Measurements from ENCODE around the gene ANKRD11. TPM values are rescaled to one million over a fixed set of nuclear protein-coding genes. Genes with fewer than 3 reads are reported as not detected.
"Not testable (repeated sequence)": the region's sequence is repeated elsewhere in the genome, so short reads cannot be mapped to it uniquely, and the experiment has no call there.

Gene ANKRD11
- total RNA-seq, 2 experiments from 2014 or later, result 199 to 208 TPM

GRCh38 chr16:89246903-89247733, 243.2 kb downstream of the ANKRD11 start:
- ChIA-PET POLR2A (interaction anchor here (0.6 to 2.3 kb wide), 6 partner anchors 12 to 314 kb away, joined by 3 to 9 read pairs (median 4); partner anchors contain the start of gene ZNF778), CTCF (interaction anchor here (0.8 to 1.5 kb wide), 3 partner anchors 30 to 389 kb away, joined by 3 to 6 read pairs (median 3); partner anchors contain the start of gene ZNF778)
- H3K27me3 Mint-ChIP-seq, result peaks cover 3% of the 10 kb centered on the region
- H3K4me3 Mint-ChIP-seq, result peak overlapping the region; percentile 56
- peaks cover 4% of the 10 kb centered on the region for H3K36me3 Mint-ChIP-seq (ENCODE audit: low read depth)
- H3K27ac Mint-ChIP-seq, result no peak overlapping the region
- peaks cover 7% of the 10 kb centered on the region for H3K9me3 Mint-ChIP-seq
- peak; percentile 95 for DNase-seq
- peaks cover 14% of the 10 kb centered on the region for H3K4me1 Mint-ChIP-seq

- peaks cover 16% of the 10 kb centered on the region for H3K4me1 Mint-ChIP-seq
- H3K4me3 Mint-ChIP-seq, result peak overlapping the region; percentile 43
- peaks cover 3% of the 10 kb centered on the region for H3K27me3 Mint-ChIP-seq
- H3K36me3 Mint-ChIP-seq (ENCODE audit: low read depth), result peaks cover 4% of the 10 kb centered on the region
- POLR2A ChIA-PET, result interaction anchor here (1.3 to 2.3 kb wide), 3 partner anchors 13 to 261 kb away, joined by 3 to 9 read pairs (median 5); no protein-coding TSS in a partner anchor
- CTCF ChIA-PET, result interaction anchor here (1.5 kb wide), 1 partner anchor 388 kb away, joined by 6 read pairs; no protein-coding TSS in a partner anchor
- peaks cover 7% of the 10 kb centered on the region for H3K9me3 Mint-ChIP-seq
- H3K27ac Mint-ChIP-seq, result no peak overlapping the region
- no peak for DNase-seq
Measured at GRCh38 chr16:89246383-89246902, 243.9 kb downstream of the ANKRD11 start.

DNA sequence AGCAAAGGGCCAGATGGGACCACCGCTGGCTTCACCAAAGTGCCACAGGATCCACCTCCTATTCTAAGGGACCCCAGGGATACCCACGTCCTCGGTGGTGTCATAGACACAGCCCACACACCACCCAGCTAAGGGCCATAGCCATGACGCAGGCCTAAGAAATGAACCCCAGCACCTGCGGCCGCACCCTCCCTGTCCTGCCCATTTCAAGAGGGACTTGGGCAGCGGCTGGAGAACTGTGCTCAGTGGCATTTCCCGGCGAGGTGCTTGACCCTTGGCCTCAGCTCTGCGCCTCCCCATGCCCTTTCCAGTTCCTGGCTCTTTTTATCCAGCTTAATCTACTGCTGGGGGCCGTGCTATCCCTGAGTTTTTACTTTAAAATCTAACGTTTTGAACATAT, 245.6 kb downstream of the ANKRD11 start:
- H3K27ac Mint-ChIP-seq, result no peak overlapping the region
- H3K4me3 Mint-ChIP-seq, result no peak overlapping the region
- H3K4me1 Mint-ChIP-seq, result peaks cover 25% of the 10 kb centered on the region
- H3K9me3 Mint-ChIP-seq, result no peaks in the 10 kb centered on the region
- ChIA-PET POLR2A (no interaction called here), CTCF (no interaction called here)
- H3K36me3 Mint-ChIP-seq (ENCODE audit: low read depth), result peaks cover 3% of the 10 kb centered on the region
- DNase-seq, result no peak
- no peaks in the 10 kb centered on the region for H3K27me3 Mint-ChIP-seq

DNA sequence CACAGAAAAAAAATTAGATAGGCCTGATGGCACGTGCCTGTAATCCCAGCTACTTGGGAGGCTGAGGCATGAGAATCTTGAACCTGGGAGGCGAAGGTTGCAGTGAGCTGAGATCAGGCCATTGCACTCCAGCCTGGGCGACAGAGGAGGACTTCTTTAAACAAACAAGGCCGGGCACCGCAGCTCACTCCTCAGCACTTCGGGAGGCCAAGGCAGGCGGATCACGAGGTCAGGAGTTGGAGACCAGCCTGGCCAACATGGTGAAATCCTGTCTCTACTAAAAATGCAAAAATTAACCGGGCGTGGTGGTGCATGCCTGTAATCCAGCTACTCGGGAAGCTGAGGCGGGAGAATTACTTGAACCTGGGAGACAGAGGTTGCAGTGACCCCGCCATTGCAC, 246.1 kb downstream of the ANKRD11 start:
- DNase-seq; H3K9me3 Mint-ChIP-seq; H3K27me3 Mint-ChIP-seq; CTCF ChIA-PET; H3K27ac Mint-ChIP-seq; H3K4me3 Mint-ChIP-seq; POLR2A ChIA-PET; H3K36me3 Mint-ChIP-seq (ENCODE audit: low read depth): not testable (repeated sequence)
- peaks cover 27% of the 10 kb centered on the region for H3K4me1 Mint-ChIP-seq

- H3K27ac Mint-ChIP-seq, result no peak overlapping the region
- H3K36me3 Mint-ChIP-seq (ENCODE audit: low read depth), result peaks cover 2% of the 10 kb centered on the region
- no peak for DNase-seq
- no peaks in the 10 kb centered on the region for H3K9me3 Mint-ChIP-seq
- CTCF ChIA-PET, result no interaction called here
- peaks cover 27% of the 10 kb centered on the region for H3K4me1 Mint-ChIP-seq
- no peaks in the 10 kb centered on the region for H3K27me3 Mint-ChIP-seq
- POLR2A ChIA-PET, result no interaction called here
- H3K4me3 Mint-ChIP-seq, result no peak overlapping the region
Measured at GRCh38 chr16:89243664-89244063, 246.7 kb downstream of the ANKRD11 start.

DNA sequence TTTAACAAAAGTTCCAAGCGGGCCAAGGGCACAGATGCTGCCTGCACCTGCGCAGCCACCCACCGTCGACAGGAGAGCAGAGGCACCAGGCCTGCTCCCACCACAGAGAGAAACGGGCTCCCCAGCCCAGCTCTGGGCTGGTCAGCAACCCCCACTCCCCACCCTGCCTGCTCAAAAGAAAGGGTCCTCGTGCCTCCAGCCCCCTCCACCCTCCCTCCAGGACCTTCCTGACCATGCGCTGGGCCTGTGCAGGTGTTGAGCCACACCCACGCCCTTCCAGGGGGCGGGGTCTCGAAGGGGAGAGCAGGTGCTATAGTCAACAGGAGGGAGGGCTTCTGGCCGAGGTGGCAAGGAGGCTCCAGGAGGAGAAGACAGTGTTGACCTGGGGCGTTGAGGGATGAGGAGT, 247.6 kb downstream of the ANKRD11 start:
- peaks cover 27% of the 10 kb centered on the region for H3K4me1 Mint-ChIP-seq
- no peaks in the 10 kb centered on the region for H3K27me3 Mint-ChIP-seq
- peak overlapping the region; percentile 11 for H3K4me3 Mint-ChIP-seq
- H3K9me3 Mint-ChIP-seq, result no peaks in the 10 kb centered on the region
- peaks cover 2% of the 10 kb centered on the region for H3K36me3 Mint-ChIP-seq (ENCODE audit: low read depth)
- ChIA-PET CTCF (no interaction called here), POLR2A (no interaction called here)
- no peak for DNase-seq
- no peak overlapping the region for H3K27ac Mint-ChIP-seq

GRCh38 chr16:89241187-89242007, 249.0 kb downstream of the ANKRD11 start:
- ChIA-PET CTCF (interaction anchor here (0.6 to 1.9 kb wide), 9 partner anchors 11 to 672 kb away, joined by 3 to 11 read pairs (median 4); partner anchors contain the start of genes ZC3H18 and ZNF778), POLR2A (interaction anchor here (0.6 to 3.0 kb wide), 20 partner anchors 16 to 430 kb away, joined by 3 to 21 read pairs (median 3); partner anchors contain the start of genes ACSF3, APRT, GALNS and SPG7)
- Mint-ChIP-seq H3K27me3 (no peaks in the 10 kb centered on the region), H3K27ac (peak overlapping the region; percentile 98), H3K9me3 (no peaks in the 10 kb centered on the region), H3K36me3 (ENCODE audit: low read depth) (peaks cover 2% of the 10 kb centered on the region), H3K4me3 (peak overlapping the region; percentile 96), H3K4me1 (peaks cover 24% of the 10 kb centered on the region)
- DNase-seq, result peak; percentile 81

DNA sequence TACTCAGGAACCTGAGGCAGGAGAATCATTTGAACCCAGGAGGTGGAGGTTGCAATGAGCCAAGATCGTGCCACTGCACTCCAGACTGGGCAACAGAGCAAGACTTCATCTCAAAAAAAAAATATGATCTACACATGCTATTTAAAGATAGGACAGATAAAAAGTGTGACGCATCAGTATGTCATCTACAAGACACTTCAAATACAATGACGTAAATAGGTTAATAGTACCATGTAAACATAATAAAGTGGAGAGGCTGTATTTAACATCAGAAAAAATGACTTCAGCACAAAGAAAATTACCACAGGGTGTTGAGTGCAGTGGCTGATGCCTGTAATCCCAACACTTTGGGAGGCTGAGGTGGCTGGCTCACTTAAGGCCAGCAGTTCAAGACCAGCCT, 252.6 kb downstream of the ANKRD11 start:
- no peak overlapping the region for H3K4me3 Mint-ChIP-seq
- peaks cover 14% of the 10 kb centered on the region for H3K36me3 Mint-ChIP-seq (ENCODE audit: low read depth)
- H3K27ac Mint-ChIP-seq, result no peak overlapping the region
- no peaks in the 10 kb centered on the region for H3K27me3 Mint-ChIP-seq
- peaks cover 13% of the 10 kb centered on the region for H3K4me1 Mint-ChIP-seq
- POLR2A ChIA-PET, result no interaction called here
- no peak for DNase-seq
- CTCF ChIA-PET, result no interaction called here
- peaks cover 4% of the 10 kb centered on the region for H3K9me3 Mint-ChIP-seq

GRCh38 chr16:89233678-89234490, 256.5 kb downstream of the ANKRD11 start:
- CTCF ChIA-PET, result no interaction called here
- peaks cover 42% of the 10 kb centered on the region for H3K36me3 Mint-ChIP-seq (ENCODE audit: low read depth)
- POLR2A ChIA-PET, result no interaction called here
- no peaks in the 10 kb centered on the region for H3K27me3 Mint-ChIP-seq
- no peak overlapping the region for H3K4me3 Mint-ChIP-seq
- no peak overlapping the region for H3K27ac Mint-ChIP-seq
- H3K4me1 Mint-ChIP-seq, result no peaks in the 10 kb centered on the region
- no peak for DNase-seq
- H3K9me3 Mint-ChIP-seq, result peaks cover 15% of the 10 kb centered on the region

DNA sequence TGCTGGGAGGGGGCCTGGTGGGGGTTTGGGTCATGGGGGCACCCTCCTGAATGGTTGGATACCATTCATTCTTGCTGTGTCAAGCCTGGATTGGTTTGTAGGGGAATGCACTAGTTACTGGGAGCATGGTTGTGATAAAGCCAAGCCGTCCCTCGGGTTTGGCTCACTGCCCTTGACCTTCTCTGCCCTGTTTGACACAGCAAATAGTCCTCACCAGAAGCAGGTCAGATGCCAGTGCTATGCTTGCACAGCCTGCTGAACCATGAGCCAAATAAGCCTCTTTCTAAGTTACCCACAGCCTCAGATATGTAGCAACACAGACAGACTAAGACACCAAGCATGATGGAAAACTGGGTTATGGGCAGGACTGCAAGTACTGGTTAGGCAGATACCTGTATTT, 258.3 kb downstream of the ANKRD11 start:
- H3K4me3 Mint-ChIP-seq, result no peak overlapping the region
- peaks cover 32% of the 10 kb centered on the region for H3K9me3 Mint-ChIP-seq
- H3K36me3 Mint-ChIP-seq (ENCODE audit: low read depth), result peaks cover 60% of the 10 kb centered on the region
- CTCF ChIA-PET, result no interaction called here
- no peaks in the 10 kb centered on the region for H3K4me1 Mint-ChIP-seq
- no peak overlapping the region for H3K27ac Mint-ChIP-seq
- no peaks in the 10 kb centered on the region for H3K27me3 Mint-ChIP-seq
- DNase-seq, result no peak
- POLR2A ChIA-PET, result no interaction called here

GRCh38 chr16:89230255-89230654, 260.1 kb downstream of the ANKRD11 start:
- no peak overlapping the region for H3K27ac Mint-ChIP-seq
- H3K4me1 Mint-ChIP-seq, result no peaks in the 10 kb centered on the region
- H3K27me3 Mint-ChIP-seq, result no peaks in the 10 kb centered on the region
- H3K4me3 Mint-ChIP-seq, result no peak overlapping the region
- CTCF ChIA-PET, result interaction anchor here (0.6 kb wide), 1 partner anchor 10 kb away, joined by 3 read pairs; no protein-coding TSS in a partner anchor
- H3K9me3 Mint-ChIP-seq, result peaks cover 42% of the 10 kb centered on the region
- peaks cover 78% of the 10 kb centered on the region for H3K36me3 Mint-ChIP-seq (ENCODE audit: low read depth)
- POLR2A ChIA-PET, result interaction anchor here (1.1 kb wide), 1 partner anchor 10 kb away, joined by 3 read pairs; no protein-coding TSS in a partner anchor
- DNase-seq, result no peak

- ChIA-PET CTCF (interaction anchor here (0.7 kb wide), 1 partner anchor 27 kb away, joined by 3 read pairs; no protein-coding TSS in a partner anchor), POLR2A (no interaction called here)
- H3K36me3 Mint-ChIP-seq (ENCODE audit: low read depth), result peaks cover 75% of the 10 kb centered on the region
Measured at GRCh38 chr16:89224665-89225064, 265.7 kb downstream of the ANKRD11 start.

More at GRCh38 chr16:89224665-89225064, 265.7 kb downstream of the ANKRD11 start:
- Mint-ChIP-seq H3K27ac (no peak overlapping the region), H3K9me3 (peaks cover 37% of the 10 kb centered on the region), H3K27me3 (no peaks in the 10 kb centered on the region), H3K4me3 (no peak overlapping the region), H3K4me1 (peaks cover 5% of the 10 kb centered on the region)
- no peak for DNase-seq

Data from activated CD4-positive, alpha-beta memory T cell treated with anti-CD3 and anti-CD28 coated beads, Interleukin-2, amount 10 ng/mL, durations not matched to agents 7 days and 5 days (primary cell).